H1 (cell line): Measurements from ENCODE around the gene EPHB3. TPM values are rescaled to one million over a fixed set of nuclear protein-coding genes. Genes with fewer than 3 reads are reported as not detected.

Source experiments
- CBX8 ChIP-seq: fragments of 300-800, 300-1000 bp; sonication (generic); IDR thresholded peaks from 2 replicates; pipeline ENCODE4 v1.7.1; 2016; ENCODE audit warnings: low read depth, low read length, borderline replicate concordance
- POU5F1 ChIP-seq: IDR thresholded peaks from 2 replicates; pipeline ENCODE4 v1.6.1; 2011; ENCODE audit warnings: low read depth, mild to moderate bottlenecking, low read length, moderate library complexity
- RNF2 ChIP-seq: fragments of 200-900, 300-1000 bp; sonication (generic); IDR thresholded peaks from 2 replicates; pipeline ENCODE4 v1.7.1; 2016; ENCODE audit warnings: borderline replicate concordance, low read depth, mild to moderate bottlenecking, antibody characterized with exemption, low read length; ENCODE audit not compliant: poor library complexity, severe bottlenecking; ENCODE audit errors: missing control alignments
- polyA plus RNA-seq, 7 experiments: library from polyadenylated mRNA; depleted of rRNA in 3 of 7; stranded (reverse) in 5 of 7; unstranded in 2 of 7; fragments of >200 nt in 5 of 7; fragments of 200-250 nt in 2 of 7; gene quantifications; 1 replicate in 5 of 7; 2 replicates in 1 of 7; 4 replicates in 1 of 7; pipeline versions ENCODE4 v1.2.1 to v1.2.3, GENCODE V29; 2011 to 2013; ENCODE audit warnings: missing spikeins in 2 of 7, mixed read lengths in 2 of 7
- total RNA-seq: library from RNA; stranded (reverse); fragmentation: NEBNext Ultra II Directional; extraction: Animal tissue kit (Norgen Biotek cat#: 25700); gene quantifications from 2 replicates; pipeline ENCODE4 v1.2.1, GENCODE V29; 2021
- TF ChIP-seq, protein P1 (sequence below): IDR thresholded peaks from 2 replicates; pipeline ENCODE4 v1.6.1; 2012; ENCODE audit warnings: inconsistent platforms

EPHB3 gene
- total and polyA plus RNA-seq, 2 of the 8 experiments (the other 6 are each of a cell fraction or from before 2014, with no cell fraction given), result 0.41 to 0.91 TPM

DNA sequence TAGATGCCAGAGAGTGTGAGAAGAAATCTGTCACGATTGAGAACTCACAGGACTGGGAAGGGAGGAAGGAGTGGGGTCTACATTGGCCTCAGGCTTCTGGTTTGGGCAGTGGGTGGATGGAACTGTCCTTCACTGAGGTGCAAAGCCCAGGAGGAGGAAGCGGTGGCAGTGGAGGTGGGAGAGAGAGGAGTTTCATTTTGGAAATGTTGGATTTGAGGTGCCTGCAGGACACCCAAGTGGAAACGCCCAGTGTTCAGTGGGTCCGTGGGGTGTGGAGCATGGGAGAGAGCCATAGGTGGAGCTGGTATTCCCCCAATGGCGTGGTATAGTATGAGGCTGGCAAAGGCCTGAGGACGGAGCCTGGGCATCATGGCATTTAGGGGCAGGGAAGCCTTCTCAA is 9.3 kb upstream of the EPHB3 start (continued):
- no peak for TF ChIP-seq RNF2
- TF ChIP-seq POU5F1, result no peak
- TF ChIP-seq CBX8, result no peak
- TF ChIP-seq, protein P1, sequence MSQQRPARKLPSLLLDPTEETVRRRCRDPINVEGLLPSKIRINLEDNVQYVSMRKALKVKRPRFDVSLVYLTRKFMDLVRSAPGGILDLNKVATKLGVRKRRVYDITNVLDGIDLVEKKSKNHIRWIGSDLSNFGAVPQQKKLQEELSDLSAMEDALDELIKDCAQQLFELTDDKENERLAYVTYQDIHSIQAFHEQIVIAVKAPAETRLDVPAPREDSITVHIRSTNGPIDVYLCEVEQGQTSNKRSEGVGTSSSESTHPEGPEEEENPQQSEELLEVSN, result no peak
